ENCODE data around the gene PADI4. TPM values are rescaled to one million over a fixed set of nuclear protein-coding genes. Genes with fewer than 3 reads are reported as not detected.
A peak's percentile ranks its signal among the peaks of the same experiment; 100 is the strongest.

The PADI4 gene
- total and polyA plus RNA-seq, 2 of the 8 experiments (the other 6 are each of a cell fraction or from before 2014, with no cell fraction given) = 0.29 TPM; not detected in 1

DNA sequence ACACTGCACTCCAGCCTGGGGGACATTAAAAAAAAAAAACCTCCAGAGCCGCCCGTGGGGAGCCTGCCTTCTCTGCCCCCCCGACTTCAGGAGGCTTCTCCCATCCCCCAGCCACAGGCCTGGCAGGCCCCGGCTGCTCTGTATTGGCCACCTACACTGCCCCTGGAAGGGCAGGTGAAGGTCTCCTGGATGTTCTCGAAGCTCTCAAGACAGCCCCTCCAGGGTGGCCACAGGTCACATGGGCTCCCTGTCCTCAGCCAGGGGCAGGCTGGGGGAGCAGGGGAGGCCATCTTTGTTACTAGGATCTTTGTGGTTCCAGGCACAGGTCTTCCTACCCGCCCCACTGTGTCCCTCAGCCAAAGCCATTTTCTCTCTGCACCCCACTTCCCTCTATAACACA lies 96.8 kb downstream of the PADI4 start:
- no peak overlapping the region for H4K5ac ChIP-seq (ENCODE audit: insufficient read length, low read depth, low read length)
- H3K27me3 ChIP-seq (replicated peaks in 1 of 4; ENCODE audit: control insufficient read depth in 3 of 4, extremely low read depth in 1 of 4, insufficient read depth in 3 of 4, low read length in 3 of 4) = no peaks in the 10 kb centered on the region
- no peak overlapping the region for H2BK5ac ChIP-seq (ENCODE audit: low read depth, low read length)
- no peak overlapping the region for H3K9ac ChIP-seq (replicated peaks in 1 of 4; ENCODE audit: extremely low read depth in 1 of 4, low read depth in 3 of 4, low read length in 3 of 4)
- H2AFZ ChIP-seq (ENCODE audit: low read length) = no peak overlapping the region
- H2AK5ac ChIP-seq (ENCODE audit: low read depth, low read length) = no peak overlapping the region
- WGBS, 2 experiments (ENCODE audit: extremely low coverage in 1 of 2, insufficient coverage in 1 of 2, insufficient read length in 1 of 2, insufficient replicate concordance in 2 of 2, low coverage in 1 of 2, low lambda C conversion rate in 2 of 2, missing lambda C conversion rate in 1 of 2) = 73% methylated on average over 6 of the region's 6 CpGs; no CpG with 5 or more reads in 1 of the 2 experiments
- no peak overlapping the region for H3K4me2 ChIP-seq (ENCODE audit: insufficient read depth in 1 of 2, low read depth in 2 of 2, low read length in 2 of 2)
- no peak for DNase-seq (ENCODE audit: low read depth in 1 of 2, low spot score in 2 of 2)
- H3K18ac ChIP-seq (ENCODE audit: extremely low read depth, low read length) = no peak overlapping the region; the same call in 1 of the 2 replicates
- H3K14ac ChIP-seq (ENCODE audit: insufficient read length) = no peak overlapping the region
- H3K27ac ChIP-seq (ENCODE audit: low read depth, low read length) = no peak overlapping the region
- no peak overlapping the region for H2BK120ac ChIP-seq (replicated peaks; ENCODE audit: low read depth, low read length)
- no peak overlapping the region for H4K91ac ChIP-seq (replicated peaks; ENCODE audit: insufficient read length, low read length)
- no peak overlapping the region for H3K23ac ChIP-seq (ENCODE audit: insufficient read length)
- no peaks in the 10 kb centered on the region for H3K23me2 ChIP-seq (ENCODE audit: low read depth, low read length)
- H2BK20ac ChIP-seq (ENCODE audit: low read length) = no peak overlapping the region
- H3K4me3 ChIP-seq (ENCODE audit: extremely low read depth in 1 of 4, insufficient read depth in 2 of 4, low read depth in 3 of 4, low read length in 4 of 4) = no peak overlapping the region
- no peak overlapping the region for H3K4ac ChIP-seq (replicated peaks; ENCODE audit: insufficient read length, low read depth, low read length)
- peaks cover 7 to 27% (median 21%) of the 10 kb centered on the region in 4 experiments; a peak in 7 of 8 replicates for H3K36me3 ChIP-seq (ENCODE audit: control insufficient read depth in 2 of 4, insufficient read depth in 4 of 4, low read length in 3 of 4)
- peaks cover 10 to 13% of the 10 kb centered on the region in 2 experiments for H4K20me1 ChIP-seq (replicated peaks in 1 of 2; ENCODE audit: control insufficient read depth in 1 of 2, insufficient read depth in 2 of 2, low read length in 2 of 2)
- no peaks in the 10 kb centered on the region; a peak in 1 of 4 replicates for H3K79me2 ChIP-seq (ENCODE audit: control insufficient read depth in 1 of 2, insufficient read depth in 2 of 2, low read length in 2 of 2)
- CTCF ChIA-PET (ENCODE audit: partially characterized antibody) = interaction anchor here (0.6 to 2.8 kb wide), 13 partner anchors 11 to 344 kb away, joined by 3 to 21 read pairs (median 4); partner anchors contain the start of gene RCC2
- no peak overlapping the region for H4K8ac ChIP-seq (ENCODE audit: extremely low read depth, insufficient read depth, low read length)
- H3K79me1 ChIP-seq (ENCODE audit: low read depth, low read length) = no peaks in the 10 kb centered on the region; the same call in 1 of the 2 replicates
- no peaks in the 10 kb centered on the region for H3K9me3 ChIP-seq (ENCODE audit: insufficient read depth in 2 of 2, low read depth in 1 of 2, low read length in 1 of 2)
- peaks cover 0 to 13% (median 6%) of the 10 kb centered on the region in 4 experiments; a peak in 4 of 7 replicates for H3K4me1 ChIP-seq (replicated peaks in 1 of 4; ENCODE audit: control insufficient read depth in 3 of 4, insufficient read depth in 4 of 4, low read length in 3 of 4)
- no peak overlapping the region for H2BK15ac ChIP-seq (ENCODE audit: low read length)
- H2BK12ac ChIP-seq (ENCODE audit: low read depth, low read length) = no peak overlapping the region
- H3K56ac ChIP-seq (replicated peaks; ENCODE audit: insufficient read length, low read depth, low read length) = no peak overlapping the region
- FAIRE-seq = no peak
- POLR2A ChIA-PET (ENCODE audit: partially characterized antibody) = interaction anchor here (0.9 to 10.0 kb wide), 17 partner anchors 9 to 286 kb away, joined by 3 to 116 read pairs (median 5); partner anchors contain the start of genes PADI2, PADI6 and RCC2
- no peak for TF ChIP-seq RBBP5 (IDR thresholded peaks at IDR 0.05; ENCODE audit: borderline replicate concordance, low read depth, low read length)
- 0 out of 2 replicates have a peak, but pooled peaks have one; percentile 55 for TF ChIP-seq POLR2AphosphoS5 (IDR thresholded peaks at IDR 0.05; ENCODE audit: low read depth, low read length)
- peak; percentile 52; the same call in 1 of the 2 replicates for TF ChIP-seq YY1 (IDR thresholded peaks at IDR 0.05; ENCODE audit: low read depth, low read length)
- TF ChIP-seq RXRA (IDR thresholded peaks at IDR 0.05; ENCODE audit: insufficient read depth, low read depth, low read length) = no peak
- TF ChIP-seq TBP (IDR thresholded peaks at IDR 0.05; ENCODE audit: low read depth, low read length) = no peak
- TF ChIP-seq BRCA1 (IDR thresholded peaks at IDR 0.05; ENCODE audit: low read depth, low read length) = no peak
- TF ChIP-seq POLR2A (IDR thresholded peaks at IDR 0.05; ENCODE audit: control extremely low read depth in 1 of 2, low read depth in 2 of 2, low read length in 2 of 2) = no peak
- no peak for TF ChIP-seq EZH2 (IDR thresholded peaks at IDR 0.05; ENCODE audit: low read depth, low read length, severe bottlenecking)
- no peak for TF ChIP-seq SIX5 (IDR thresholded peaks at IDR 0.05; ENCODE audit: low read depth, low read length)
- TF ChIP-seq SP1 (IDR thresholded peaks at IDR 0.05; ENCODE audit: low read depth, low read length) = no peak
- no peak for TF ChIP-seq PHF8 (conservative IDR thresholded peaks at IDR 0.05; ENCODE audit: low read depth, low read length)
- TF ChIP-seq SIN3A (conservative IDR thresholded peaks at IDR 0.05 in 1 of 2, IDR thresholded peaks at IDR 0.05 in 1 of 2; ENCODE audit: low read depth in 1 of 2, low read length in 2 of 2) = no peak
- no peak for TF ChIP-seq FOSL1 (IDR thresholded peaks at IDR 0.05; ENCODE audit: insufficient read depth, low read depth, low read length)
- TF ChIP-seq CHD2 (IDR thresholded peaks at IDR 0.05; ENCODE audit: low read length) = no peak
- TF ChIP-seq TAF1 (IDR thresholded peaks at IDR 0.05; ENCODE audit: low read depth, low read length) = no peak

Measured in H1 (cell line).